IPS DF 6.9 (cell line): Measurements from ENCODE around the gene KRT34.

Experiments
- DNase-seq: peaks from one replicate; pipeline ENCODE4 v3.0.0-alpha.2; 2013; ENCODE audit warnings: low read depth, low spot score
- H3K27ac ChIP-seq: one replicate; pipeline ENCODE4 v1.5.1; 2013; ENCODE audit warnings: low read length, control low read depth
- H3K27me3 ChIP-seq: 2 replicates; pipeline ENCODE4 v1.6.1; 2013; ENCODE audit warnings: mild to moderate bottlenecking, low read length; ENCODE audit not compliant: control insufficient read depth, insufficient read depth
- H3K36me3 ChIP-seq: 2 replicates; pipeline ENCODE4 v1.6.1; 2013; ENCODE audit warnings: low read length; ENCODE audit not compliant: control insufficient read depth, insufficient read depth
- H3K4me1 ChIP-seq: 2 replicates; pipeline ENCODE4 v1.6.1; 2013; ENCODE audit warnings: low read length; ENCODE audit not compliant: control insufficient read depth, insufficient read depth
- H3K4me3 ChIP-seq: 2 replicates; pipeline ENCODE4 v1.5.1; 2013; ENCODE audit warnings: mild to moderate bottlenecking, low read length
- H3K9me3 ChIP-seq: 2 replicates; pipeline ENCODE4 v1.6.1; 2013; ENCODE audit warnings: low read length, inconsistent platforms; ENCODE audit not compliant: control insufficient read depth, insufficient read depth
- WGBS: extraction: QIAGEN DNeasy Blood & Tissue Kit; methylation state at CpG from one replicate; pipeline ENCODE4 v1.1.7; 2013; ENCODE audit warnings: mixed read lengths, missing lambda C conversion rate; ENCODE audit not compliant: insufficient read length, insufficient coverage; 5-methylcytosine and 5-hydroxymethylcytosine counted together

Gene KRT34

DNA sequence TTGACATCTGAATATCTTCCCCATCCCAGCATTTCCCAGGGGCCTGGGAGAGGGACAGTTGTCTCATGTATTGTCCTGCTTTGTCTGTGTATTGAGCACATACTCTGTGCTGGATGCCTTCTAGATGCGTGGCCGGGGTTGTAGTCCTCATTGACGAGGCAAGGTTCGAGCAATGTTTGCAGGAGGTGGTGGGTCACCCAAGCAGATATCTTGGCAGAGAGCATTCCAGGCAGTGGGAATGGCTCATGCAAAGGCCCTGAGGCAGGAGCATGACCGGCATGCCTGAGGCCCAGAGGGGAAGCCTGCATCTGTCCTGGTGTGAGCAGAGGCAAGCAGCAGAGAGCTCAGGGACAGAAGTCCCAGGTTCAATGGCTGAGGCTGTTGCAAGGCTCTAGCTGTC lies 49.0 kb downstream of the KRT34 start:
- no CpG with 5 or more reads among the region's 5 CpGs for WGBS
- no peak for DNase-seq
- H3K4me3 ChIP-seq: no peak overlapping the region
- no peaks in the 10 kb centered on the region for H3K4me1 ChIP-seq
- no peaks in the 10 kb centered on the region for H3K9me3 ChIP-seq
- H3K36me3 ChIP-seq: no peaks in the 10 kb centered on the region
- H3K27ac ChIP-seq: no peak overlapping the region
- no peaks in the 10 kb centered on the region for H3K27me3 ChIP-seq

DNA sequence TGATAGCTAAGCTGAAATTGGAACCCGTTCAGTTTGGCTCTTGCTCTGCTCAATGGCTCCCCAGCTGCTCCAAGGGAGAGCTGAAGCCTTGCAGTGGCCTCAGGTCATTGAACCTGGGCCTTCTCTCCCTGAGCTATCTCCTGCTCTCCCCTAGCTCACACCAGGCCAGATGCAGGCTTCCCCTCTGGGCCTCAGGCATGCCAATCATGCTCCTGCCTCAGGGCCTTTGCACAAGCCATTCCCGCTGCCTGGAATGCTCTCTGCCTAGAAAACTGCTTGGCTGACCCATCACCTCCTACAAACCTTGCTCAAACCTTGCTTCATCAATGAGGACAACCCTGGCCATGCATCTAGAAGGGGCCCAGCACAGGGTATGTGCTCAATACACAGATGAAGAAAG lies 49.9 kb downstream of the KRT34 start:
- Histone ChIP-seq H3K9me3 (no peaks in the 10 kb centered on the region), H3K27me3 (no peaks in the 10 kb centered on the region), H3K27ac (no peak overlapping the region), H3K4me3 (no peak overlapping the region), H3K36me3 (no peaks in the 10 kb centered on the region), H3K4me1 (no peaks in the 10 kb centered on the region)
- no CpG with 5 or more reads among the region's 2 CpGs for WGBS
- DNase-seq: no peak

DNA sequence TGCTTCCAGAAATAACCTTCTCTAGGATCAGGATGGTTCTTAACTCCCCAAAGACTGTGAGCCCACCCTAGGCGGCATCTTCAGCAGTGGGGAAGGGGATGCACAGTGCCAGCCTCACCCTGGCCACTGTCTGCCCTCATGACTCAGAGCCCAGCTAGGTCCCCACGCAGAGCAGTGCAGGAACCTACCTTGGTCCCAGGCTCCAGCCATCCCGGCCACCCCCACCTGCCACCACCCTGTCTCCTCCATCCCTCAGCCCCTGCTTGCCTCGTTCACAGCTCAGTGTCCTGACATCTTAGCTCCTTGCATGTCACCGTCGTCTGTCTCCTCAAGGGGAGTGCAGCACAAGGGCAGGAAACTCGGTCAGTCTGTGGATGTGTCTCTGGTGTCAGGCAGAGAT lies 50.5 kb downstream of the KRT34 start:
- DNase-seq: no peak
- Histone ChIP-seq H3K36me3 (no peaks in the 10 kb centered on the region), H3K27me3 (no peaks in the 10 kb centered on the region), H3K4me1 (no peaks in the 10 kb centered on the region), H3K4me3 (no peak overlapping the region), H3K9me3 (no peaks in the 10 kb centered on the region), H3K27ac (no peak overlapping the region)
- WGBS: no CpG with 5 or more reads among the region's 7 CpGs

DNA sequence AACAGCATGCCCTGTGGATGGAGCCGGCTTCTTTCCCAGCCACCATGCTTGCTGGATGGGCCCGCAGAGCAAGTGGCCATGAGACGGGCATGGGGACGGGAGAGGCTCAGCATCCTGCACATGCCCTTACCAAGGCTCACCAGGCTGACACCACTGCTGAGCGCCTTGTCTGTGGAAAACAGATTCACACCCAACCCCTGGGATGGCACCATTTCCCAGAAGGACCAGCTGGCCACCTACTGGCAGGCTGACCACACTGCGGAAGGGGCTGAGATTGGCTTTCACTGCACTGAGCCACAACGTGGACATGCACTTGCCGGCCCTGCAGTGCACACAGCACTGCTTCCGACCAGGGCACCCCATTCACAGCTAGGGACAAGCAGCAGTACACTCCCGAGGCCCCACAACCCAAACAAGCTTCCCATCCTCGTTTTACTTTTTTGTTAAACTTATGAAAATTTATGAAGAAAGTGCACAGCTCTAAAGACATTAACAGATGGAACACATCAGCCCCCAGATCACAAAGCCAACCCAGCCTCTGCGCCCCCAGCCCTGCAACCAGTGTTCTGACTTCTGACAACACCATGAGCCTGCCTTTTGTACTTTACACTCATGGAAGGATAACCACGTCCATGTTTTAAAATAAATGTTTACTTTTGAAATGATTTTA lies 52.7 kb downstream of the KRT34 start:
- peak; percentile 22 for DNase-seq
- Histone ChIP-seq H3K4me3 (no peak overlapping the region), H3K27ac (no peak overlapping the region), H3K27me3 (no peaks in the 10 kb centered on the region), H3K36me3 (no peaks in the 10 kb centered on the region), H3K9me3 (no peaks in the 10 kb centered on the region), H3K4me1 (no peaks in the 10 kb centered on the region)
- WGBS: no CpG with 5 or more reads among the region's 13 CpGs

DNA sequence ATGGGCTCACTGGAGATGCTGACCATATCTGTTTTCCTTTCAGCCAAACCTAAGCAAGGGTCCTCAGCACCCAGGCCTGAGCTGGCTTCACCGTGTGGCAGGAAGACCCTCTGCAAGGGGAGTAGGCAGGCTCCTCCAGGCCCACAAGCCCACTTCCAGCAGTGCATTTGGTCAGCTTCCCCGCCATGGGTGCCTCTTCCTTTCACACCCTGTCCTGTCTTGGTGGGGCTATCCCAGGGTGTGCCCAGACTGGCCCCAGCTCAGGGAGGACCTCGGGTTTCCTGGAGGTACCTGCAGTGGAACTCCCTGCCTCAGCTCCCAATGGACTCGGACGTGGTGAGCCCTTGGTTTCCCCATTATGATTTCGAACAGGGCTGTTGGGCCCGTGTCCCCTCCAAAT lies 53.9 kb downstream of the KRT34 start:
- Histone ChIP-seq H3K4me3 (no peak overlapping the region; the same call in 1 of the 2 replicates), H3K9me3 (no peaks in the 10 kb centered on the region), H3K27ac (no peak overlapping the region), H3K27me3 (no peaks in the 10 kb centered on the region), H3K36me3 (no peaks in the 10 kb centered on the region), H3K4me1 (no peaks in the 10 kb centered on the region)
- no peak for DNase-seq
- WGBS: no CpG with 5 or more reads among the region's 7 CpGs
